H1 (cell line): ENCODE results near the gene BAAT. TPM values are rescaled to one million over a fixed set of nuclear protein-coding genes. Genes with fewer than 3 reads are reported as not detected.

Experiments
- KDM1A ChIP-seq: fragments of 200-600, 300-600 bp; sonication (generic); IDR thresholded peaks from 2 replicates; pipeline ENCODE4 v1.7.1; 2016; ENCODE audit warnings: mild to moderate bottlenecking, low read length, borderline replicate concordance
- NANOG ChIP-seq: IDR thresholded peaks from 2 replicates; pipeline ENCODE4 v1.6.1; 2011; ENCODE audit warnings: low read length, low read depth, mild to moderate bottlenecking, inconsistent platforms; ENCODE audit not compliant: insufficient read depth, poor library complexity, severe bottlenecking
- RAD21 ChIP-seq, 2 experiments: IDR thresholded peaks in 1 of 2; conservative IDR thresholded peaks in 1 of 2; 2 replicates each; pipeline ENCODE4 v1.6.1; 2011; ENCODE audit warnings: low read depth in 2 of 2, low read length in 2 of 2, improper control_type of control experiment in 1 of 2, inconsistent platforms in 1 of 2, mild to moderate bottlenecking in 1 of 2, moderate library complexity in 1 of 2
- TEAD4 ChIP-seq: IDR thresholded peaks from 2 replicates; pipeline ENCODE4 v1.6.1; 2012; ENCODE audit warnings: low read depth, low read length, inconsistent platforms, mixed read lengths
- polyA plus RNA-seq, 7 experiments: library from polyadenylated mRNA; depleted of rRNA in 3 of 7; stranded (reverse) in 5 of 7; unstranded in 2 of 7; fragments of >200 nt in 5 of 7; fragments of 200-250 nt in 2 of 7; gene quantifications; 1 replicate in 5 of 7; 2 replicates in 1 of 7; 4 replicates in 1 of 7; pipeline versions ENCODE4 v1.2.1 to v1.2.3, GENCODE V29; 2011 to 2013; ENCODE audit warnings: missing spikeins in 2 of 7, mixed read lengths in 2 of 7
- total RNA-seq: library from RNA; stranded (reverse); fragmentation: NEBNext Ultra II Directional; extraction: Animal tissue kit (Norgen Biotek cat#: 25700); gene quantifications from 2 replicates; pipeline ENCODE4 v1.2.1, GENCODE V29; 2021

The BAAT gene
- total and polyA plus RNA-seq, 2 of the 8 experiments (the other 6 are each of a cell fraction or from before 2014, with no cell fraction given) = 0.09 to 0.17 TPM

DNA sequence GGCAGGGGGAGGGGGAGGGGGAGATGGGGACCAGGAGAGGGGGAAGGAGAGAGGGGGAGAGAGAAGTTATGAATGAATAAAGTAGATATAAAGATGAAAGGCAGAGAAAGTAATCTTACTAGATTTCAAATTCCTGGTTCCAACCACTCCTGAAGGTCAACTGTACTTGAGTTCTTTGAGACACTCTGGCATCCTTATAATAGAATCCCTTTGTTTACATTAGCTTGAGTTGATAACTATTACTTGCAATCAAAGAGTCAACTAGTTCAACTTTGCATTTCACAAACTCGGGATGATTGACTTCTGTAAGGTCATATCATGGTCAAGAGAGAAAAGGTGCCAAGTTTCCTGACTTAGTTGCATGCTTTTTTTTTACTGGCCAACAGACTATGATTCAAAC is 42.2 kb downstream of the BAAT start (continued):
- TF ChIP-seq RAD21 (IDR thresholded peaks at IDR 0.05 in 1 of 2, conservative IDR thresholded peaks at IDR 0.05 in 1 of 2; ENCODE audit: low read depth in 2 of 2, low read length in 2 of 2) = no peak
- no peak for TF ChIP-seq KDM1A
- no peak for TF ChIP-seq NANOG
- TF ChIP-seq TEAD4 = no peak
